GM12878 (cell line): Measurements from ENCODE around the gene UTP14C.

Experiments used
- CEBPB ChIP-seq, 2 experiments: fragments of 150-350 bp in 1 of 2; IDR thresholded peaks; 2 replicates each; pipeline ENCODE4 v1.6.1; 2012 to 2014; ENCODE audit warnings: low read depth in 2 of 2, low read length in 2 of 2, borderline replicate concordance in 1 of 2, inconsistent platforms in 1 of 2
- EZH2 ChIP-seq: IDR thresholded peaks from 2 replicates; pipeline ENCODE4 v1.6.1; 2012; ENCODE audit warnings: low read depth, mild to moderate bottlenecking, control low read depth, inconsistent platforms, low read length, borderline replicate concordance; ENCODE audit not compliant: control insufficient read depth
- FOXM1 ChIP-seq: IDR thresholded peaks from 2 replicates; pipeline ENCODE4 v1.6.1; 2012; ENCODE audit warnings: low read depth, mild to moderate bottlenecking, inconsistent platforms, low read length, moderate library complexity
- JUND ChIP-seq: IDR thresholded peaks from 2 replicates; pipeline ENCODE4 v1.6.1; 2012; ENCODE audit warnings: low read depth, mild to moderate bottlenecking, low read length, improper control_type of control experiment, moderate library complexity
- NR2F1 ChIP-seq: fragments of 450-650 bp; conservative IDR thresholded peaks from 2 replicates; pipeline ENCODE4 v1.6.1; 2017; ENCODE audit warnings: mild to moderate bottlenecking
- POLR2AphosphoS5 ChIP-seq: IDR thresholded peaks from 2 replicates; pipeline ENCODE4 v1.6.1; 2011; ENCODE audit warnings: mild to moderate bottlenecking, low read length, inconsistent platforms
- REST ChIP-seq: IDR thresholded peaks from 2 replicates; pipeline ENCODE4 v1.6.1; 2012; ENCODE audit warnings: mild to moderate bottlenecking, low read depth, low read length
- SIX5 ChIP-seq: IDR thresholded peaks from 2 replicates; pipeline ENCODE4 v1.6.1; 2011; ENCODE audit warnings: mild to moderate bottlenecking, low read depth, low read length, moderate library complexity; ENCODE audit not compliant: severe bottlenecking
- ZBED1 ChIP-seq: IDR thresholded peaks from 2 replicates; pipeline ENCODE4 v1.6.1; 2016; ENCODE audit warnings: borderline replicate concordance
- TF ChIP-seq, protein P1 (sequence below): IDR thresholded peaks from 2 replicates; pipeline ENCODE4 v1.6.1; 2012; ENCODE audit warnings: low read depth, low read length, improper control_type of control experiment
- TF ChIP-seq, protein P2 (sequence below), 3 experiments: IDR thresholded peaks in 2 of 3; conservative IDR thresholded peaks in 1 of 3; 2 replicates each; pipeline ENCODE4 v1.5.1; 2011; ENCODE audit warnings: low read depth in 3 of 3, low read length in 3 of 3, mild to moderate bottlenecking in 3 of 3, control low read depth in 2 of 3, moderate library complexity in 2 of 3, inconsistent platforms in 1 of 3, mixed read lengths in 1 of 3; ENCODE audit not compliant: control insufficient read depth in 2 of 3, insufficient read depth in 1 of 3; ENCODE audit errors: extremely low read depth in 1 of 3

DNA sequence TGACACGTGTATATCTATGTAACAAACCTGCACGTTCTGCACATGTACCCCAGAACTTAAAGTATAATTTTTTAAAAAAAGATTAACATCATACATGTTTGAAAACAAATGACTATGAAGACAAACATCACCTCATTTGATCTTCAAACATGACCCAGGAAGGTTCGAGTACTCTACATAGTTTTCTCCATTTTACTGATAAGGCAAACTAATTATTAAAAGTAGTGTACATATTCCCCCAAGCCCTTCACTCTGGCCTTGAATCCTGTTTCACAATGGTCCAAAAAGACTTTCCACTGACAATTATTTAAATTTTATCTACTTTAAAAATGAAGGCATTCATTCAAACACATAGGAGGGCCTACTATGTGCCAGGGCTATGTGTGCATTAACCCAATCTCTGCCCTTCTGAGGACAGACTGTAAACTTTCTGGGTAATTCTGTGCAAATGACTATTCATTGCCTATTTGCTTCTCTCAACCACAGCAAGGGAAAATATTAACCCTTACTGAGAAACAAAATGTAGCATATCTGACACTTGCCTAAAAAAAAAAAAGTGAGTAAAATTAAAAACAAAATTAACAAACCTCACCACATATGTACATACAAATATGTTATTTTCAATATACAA is 35.4 kb upstream of the UTP14C start:
- TF ChIP-seq CEBPB (IDR thresholded peaks at IDR 0.05; ENCODE audit: borderline replicate concordance in 1 of 2, low read depth in 2 of 2, low read length in 2 of 2): no peak
- TF ChIP-seq ZBED1: no peak
- TF ChIP-seq SIX5: no peak
- no peak for TF ChIP-seq JUND
- no peak for TF ChIP-seq REST
- no peak for TF ChIP-seq FOXM1
- TF ChIP-seq, protein P1, sequence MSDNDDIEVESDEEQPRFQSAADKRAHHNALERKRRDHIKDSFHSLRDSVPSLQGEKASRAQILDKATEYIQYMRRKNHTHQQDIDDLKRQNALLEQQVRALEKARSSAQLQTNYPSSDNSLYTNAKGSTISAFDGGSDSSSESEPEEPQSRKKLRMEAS: no peak
- no peak for TF ChIP-seq EZH2
- TF ChIP-seq, protein P2, sequence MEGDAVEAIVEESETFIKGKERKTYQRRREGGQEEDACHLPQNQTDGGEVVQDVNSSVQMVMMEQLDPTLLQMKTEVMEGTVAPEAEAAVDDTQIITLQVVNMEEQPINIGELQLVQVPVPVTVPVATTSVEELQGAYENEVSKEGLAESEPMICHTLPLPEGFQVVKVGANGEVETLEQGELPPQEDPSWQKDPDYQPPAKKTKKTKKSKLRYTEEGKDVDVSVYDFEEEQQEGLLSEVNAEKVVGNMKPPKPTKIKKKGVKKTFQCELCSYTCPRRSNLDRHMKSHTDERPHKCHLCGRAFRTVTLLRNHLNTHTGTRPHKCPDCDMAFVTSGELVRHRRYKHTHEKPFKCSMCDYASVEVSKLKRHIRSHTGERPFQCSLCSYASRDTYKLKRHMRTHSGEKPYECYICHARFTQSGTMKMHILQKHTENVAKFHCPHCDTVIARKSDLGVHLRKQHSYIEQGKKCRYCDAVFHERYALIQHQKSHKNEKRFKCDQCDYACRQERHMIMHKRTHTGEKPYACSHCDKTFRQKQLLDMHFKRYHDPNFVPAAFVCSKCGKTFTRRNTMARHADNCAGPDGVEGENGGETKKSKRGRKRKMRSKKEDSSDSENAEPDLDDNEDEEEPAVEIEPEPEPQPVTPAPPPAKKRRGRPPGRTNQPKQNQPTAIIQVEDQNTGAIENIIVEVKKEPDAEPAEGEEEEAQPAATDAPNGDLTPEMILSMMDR (IDR thresholded peaks at IDR 0.05 in 2 of 3, conservative IDR thresholded peaks at IDR 0.05 in 1 of 3; ENCODE audit: control insufficient read depth in 2 of 3, extremely low read depth in 1 of 3, insufficient read depth in 1 of 3, low read depth in 3 of 3, low read length in 3 of 3): no peak
- TF ChIP-seq POLR2AphosphoS5: no peak
- no peak for TF ChIP-seq NR2F1
